NCI-H69 (cell line): ENCODE measurements around the gene TNIP3.

Experiments
- DNase-seq: peaks from one replicate; lab custom pipeline; 2025; lab: John Stamatoyannopoulos, UW

Gene TNIP3

GRCh38 chr4:121138039-121138825 is 25.9 kb downstream of the TNIP3 start:
- DNase-seq: no peak

- DNase-seq: no peak
Observed at GRCh38 chr4:121130326-121130660, 33.8 kb downstream of the TNIP3 start.

GRCh38 chr4:121129606-121130325 is 34.4 kb downstream of the TNIP3 start:
- no peak for DNase-seq

GRCh38 chr4:121127100-121127499 is 37.0 kb downstream of the TNIP3 start:
- no peak for DNase-seq

GRCh38 chr4:121126449-121127006 is 37.6 kb downstream of the TNIP3 start:
- DNase-seq: no peak

GRCh38 chr4:121125498-121125885 is 38.6 kb downstream of the TNIP3 start:
- no peak for DNase-seq

- no peak for DNase-seq
Observed at GRCh38 chr4:121122661-121123060, 41.5 kb downstream of the TNIP3 start.

GRCh38 chr4:121119715-121120114 is 44.4 kb downstream of the TNIP3 start:
- no peak for DNase-seq

- DNase-seq: no peak
Observed at GRCh38 chr4:121118344-121118743, 45.8 kb downstream of the TNIP3 start.

GRCh38 chr4:121114756-121115155 is 49.4 kb downstream of the TNIP3 start:
- no peak for DNase-seq

- DNase-seq: no peak
Observed at GRCh38 chr4:121112530-121112929, 51.6 kb downstream of the TNIP3 start.

GRCh38 chr4:121108557-121108956 is 55.6 kb downstream of the TNIP3 start:
- peak; percentile 23 for DNase-seq

GRCh38 chr4:121107507-121107906 is 56.6 kb downstream of the TNIP3 start:
- no peak for DNase-seq

GRCh38 chr4:121100093-121100775 is 63.9 kb downstream of the TNIP3 start:
- no peak for DNase-seq

- no peak for DNase-seq
Observed at GRCh38 chr4:121098266-121098665, 65.9 kb downstream of the TNIP3 start.

- DNase-seq: peak; percentile 29
Observed at GRCh38 chr4:121096629-121097028, 67.5 kb downstream of the TNIP3 start.

GRCh38 chr4:121096191-121096590 is 67.9 kb downstream of the TNIP3 start:
- no peak for DNase-seq

GRCh38 chr4:121094297-121094966 is 69.7 kb downstream of the TNIP3 start:
- DNase-seq: no peak

GRCh38 chr4:121093261-121093660 is 70.9 kb downstream of the TNIP3 start:
- DNase-seq: no peak

- no peak for DNase-seq
Observed at GRCh38 chr4:121091941-121092340, 72.2 kb downstream of the TNIP3 start.

GRCh38 chr4:121088867-121089266 is 75.3 kb downstream of the TNIP3 start:
- no peak for DNase-seq
